Measurements from ENCODE around the gene TMC7. TPM values are rescaled to one million over a fixed set of nuclear protein-coding genes. Genes with fewer than 3 reads are reported as not detected.

Gene TMC7
- total and polyA plus RNA-seq, 9 of the 15 experiments (the other 6 are each of a cell fraction or from before 2014, with no cell fraction given): 0.08 to 2.0 (median 1.5) TPM

DNA sequence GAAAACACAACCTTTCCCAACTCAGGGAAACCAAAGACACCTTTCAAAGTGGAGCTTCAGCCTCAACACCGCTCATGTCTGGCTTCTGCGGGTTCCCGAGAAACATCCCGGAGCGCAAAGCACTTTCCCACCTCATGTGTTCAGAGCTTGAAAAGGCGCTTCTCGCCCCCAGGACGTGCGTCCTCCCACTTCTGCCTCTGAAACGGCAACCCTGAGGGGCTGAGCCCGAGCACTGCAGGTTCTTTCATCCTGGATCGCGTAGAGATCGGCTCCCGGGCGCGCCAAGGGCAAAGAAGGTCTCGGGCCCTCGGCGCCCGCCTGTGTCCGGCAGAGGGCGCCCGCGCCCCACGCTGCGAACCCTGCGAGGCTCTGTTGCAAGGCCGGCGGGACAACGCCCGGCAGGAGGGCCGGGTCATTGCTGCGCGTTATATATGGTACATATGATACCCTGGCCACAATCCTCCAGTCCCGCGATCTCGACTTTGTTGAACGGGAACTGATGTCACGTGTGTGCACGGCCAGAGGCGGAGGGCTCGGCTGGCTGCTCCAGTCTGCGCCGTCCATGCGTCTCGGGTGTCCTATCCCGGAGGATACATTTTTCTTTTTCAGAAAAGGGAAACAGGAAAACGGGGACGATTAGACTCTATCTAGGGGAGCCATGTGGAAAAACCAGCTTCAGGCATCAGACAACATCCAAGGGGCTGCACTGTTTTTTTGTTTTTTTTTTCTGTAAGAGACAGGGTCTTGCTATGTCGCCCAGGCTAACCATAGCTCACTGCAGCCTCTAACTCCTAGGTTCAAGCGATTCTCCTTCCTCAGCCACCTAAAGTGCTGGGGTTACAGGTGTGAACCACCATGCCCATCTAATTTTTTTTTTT, 102.8 kb downstream of the TMC7 start (continued):
- TF ChIP-seq ZFP36 (IDR thresholded peaks at IDR 0.05; ENCODE audit: low read depth, low read length, partially characterized antibody) (peak; percentile 11), FOXJ3 (CRISPR knock-in tag; IDR thresholded peaks at IDR 0.05) (no peak), ZNF277 (CRISPR knock-in tag; IDR thresholded peaks at IDR 0.05; ENCODE audit: borderline replicate concordance) (no peak), SAFB (IDR thresholded peaks at IDR 0.05; ENCODE audit: borderline replicate concordance, low read depth, low read length) (no peak), XRCC5 (IDR thresholded peaks at IDR 0.05; ENCODE audit: low read depth, low read length) (peak; percentile 72; the same call in 1 of the 2 replicates), RAD21 (CRISPR knock-in tag; conservative IDR thresholded peaks at IDR 0.05 in 1 of 2, IDR thresholded peaks at IDR 0.05 in 1 of 2) (peak; percentile 98 to 99), ZNF354B (CRISPR knock-in tag; IDR thresholded peaks at IDR 0.05) (no peak), DEAF1 (CRISPR knock-in tag; IDR thresholded peaks at IDR 0.05) (peak; percentile 96), BCOR (IDR thresholded peaks at IDR 0.05) (no peak), MNT (conservative IDR thresholded peaks at IDR 0.05) (peak; percentile 34 to 38; a peak in 2 of 4 replicates), RCOR1 (IDR thresholded peaks at IDR 0.05; ENCODE audit: borderline replicate concordance in 1 of 2, low read depth in 2 of 2, low read length in 2 of 2) (peak in 1 of 2 experiments; percentile 75; a peak in 2 of 4 replicates), CEBPG (CRISPR knock-in tag; IDR thresholded peaks at IDR 0.05) (peak; percentile 78), CEBPG (tag; conservative IDR thresholded peaks at IDR 0.05 in 1 of 2, IDR thresholded peaks at IDR 0.05 in 1 of 2) (peak in 1 of 2 experiments; percentile 64; a peak in 1 of 4 replicates), HEY1 (CRISPR knock-in tag; IDR thresholded peaks at IDR 0.05; ENCODE audit: borderline replicate concordance) (no peak)
- TF ChIP-seq, protein P1, sequence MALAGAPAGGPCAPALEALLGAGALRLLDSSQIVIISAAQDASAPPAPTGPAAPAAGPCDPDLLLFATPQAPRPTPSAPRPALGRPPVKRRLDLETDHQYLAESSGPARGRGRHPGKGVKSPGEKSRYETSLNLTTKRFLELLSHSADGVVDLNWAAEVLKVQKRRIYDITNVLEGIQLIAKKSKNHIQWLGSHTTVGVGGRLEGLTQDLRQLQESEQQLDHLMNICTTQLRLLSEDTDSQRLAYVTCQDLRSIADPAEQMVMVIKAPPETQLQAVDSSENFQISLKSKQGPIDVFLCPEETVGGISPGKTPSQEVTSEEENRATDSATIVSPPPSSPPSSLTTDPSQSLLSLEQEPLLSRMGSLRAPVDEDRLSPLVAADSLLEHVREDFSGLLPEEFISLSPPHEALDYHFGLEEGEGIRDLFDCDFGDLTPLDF (CRISPR knock-in tag; IDR thresholded peaks at IDR 0.05): peak; percentile 32; the same call in 1 of the 2 replicates

All from K562 (cell line).